ENCODE results near the gene PITPNB. TPM values are rescaled to one million over a fixed set of nuclear protein-coding genes. Genes with fewer than 3 reads are reported as not detected.

The PITPNB gene
- total RNA-seq, 2 experiments from 2014 or later = 73.3 to 78.4 TPM

- no peak overlapping the region for H3K27ac Mint-ChIP-seq
- H3K9me3 Mint-ChIP-seq = no peaks in the 10 kb centered on the region
- no peak overlapping the region for H3K4me3 Mint-ChIP-seq
- ATAC-seq (ENCODE audit: low read depth) = no peak
- peaks cover 16% of the 10 kb centered on the region for H3K36me3 Mint-ChIP-seq
- H3K27me3 Mint-ChIP-seq = no peaks in the 10 kb centered on the region
- POLR2A ChIA-PET = no interaction called here
- peaks cover 16% of the 10 kb centered on the region for H3K4me1 Mint-ChIP-seq
- no peak for DNase-seq
These were observed 50.2 kb downstream of the PITPNB start for GRCh38 chr22:27868732-27869282.

- H3K9me3 Mint-ChIP-seq = no peaks in the 10 kb centered on the region
- ATAC-seq (ENCODE audit: low read depth) (no peak), DNase-seq (no peak)
- POLR2A ChIA-PET = interaction anchor here (1.1 kb wide), 1 partner anchor 8 kb away, joined by 3 read pairs; no protein-coding TSS in a partner anchor
- no peaks in the 10 kb centered on the region for H3K27me3 Mint-ChIP-seq
- peak overlapping the region; percentile 42 for H3K27ac Mint-ChIP-seq
- peaks cover 17% of the 10 kb centered on the region for H3K4me1 Mint-ChIP-seq
- peaks cover 16% of the 10 kb centered on the region for H3K36me3 Mint-ChIP-seq
- no peak overlapping the region for H3K4me3 Mint-ChIP-seq
These were observed 50.9 kb downstream of the PITPNB start for GRCh38 chr22:27867953-27868731.

- no peak overlapping the region for H3K27ac Mint-ChIP-seq
- peaks cover 16% of the 10 kb centered on the region for H3K36me3 Mint-ChIP-seq
- H3K4me3 Mint-ChIP-seq = no peak overlapping the region
These were observed 51.7 kb downstream of the PITPNB start for GRCh38 chr22:27867085-27867952.

GRCh38 chr22:27866135-27867084, 52.6 kb downstream of the PITPNB start:
- H3K27me3 Mint-ChIP-seq = no peaks in the 10 kb centered on the region
- no peak for ATAC-seq (ENCODE audit: low read depth)
- H3K9me3 Mint-ChIP-seq = no peaks in the 10 kb centered on the region
- peaks cover 14% of the 10 kb centered on the region for H3K36me3 Mint-ChIP-seq
- H3K4me3 Mint-ChIP-seq = no peak overlapping the region
- no peak for DNase-seq
- no peak overlapping the region for H3K27ac Mint-ChIP-seq
- POLR2A ChIA-PET = no interaction called here
- peaks cover 19% of the 10 kb centered on the region for H3K4me1 Mint-ChIP-seq

More at GRCh38 chr22:27867085-27867952, 51.7 kb downstream of the PITPNB start:
- DNase-seq (no peak), ATAC-seq (ENCODE audit: low read depth) (no peak)
- Mint-ChIP-seq H3K27me3 (no peaks in the 10 kb centered on the region), H3K9me3 (no peaks in the 10 kb centered on the region), H3K4me1 (peaks cover 17% of the 10 kb centered on the region)
- POLR2A ChIA-PET = interaction anchor here (1.1 kb wide), 1 partner anchor 9 kb away, joined by 3 read pairs; no protein-coding TSS in a partner anchor

- peaks cover 19% of the 10 kb centered on the region for H3K4me1 Mint-ChIP-seq
- DNase-seq (no peak), ATAC-seq (ENCODE audit: low read depth) (no peak)
- H3K9me3 Mint-ChIP-seq = no peaks in the 10 kb centered on the region
- H3K27me3 Mint-ChIP-seq = no peaks in the 10 kb centered on the region
- H3K4me3 Mint-ChIP-seq = no peak overlapping the region
- H3K36me3 Mint-ChIP-seq = peaks cover 13% of the 10 kb centered on the region
- POLR2A ChIA-PET = no interaction called here
- no peak overlapping the region for H3K27ac Mint-ChIP-seq
These were observed 53.6 kb downstream of the PITPNB start for GRCh38 chr22:27865496-27865895.

GRCh38 chr22:27863556-27863955, 55.5 kb downstream of the PITPNB start:
- no peak overlapping the region for H3K27ac Mint-ChIP-seq
- POLR2A ChIA-PET = no interaction called here
- H3K4me3 Mint-ChIP-seq = no peak overlapping the region
- H3K27me3 Mint-ChIP-seq = no peaks in the 10 kb centered on the region
- peaks cover 17% of the 10 kb centered on the region for H3K36me3 Mint-ChIP-seq
- no peak for DNase-seq
- H3K9me3 Mint-ChIP-seq = no peaks in the 10 kb centered on the region
- ATAC-seq (ENCODE audit: low read depth) = no peak
- H3K4me1 Mint-ChIP-seq = peaks cover 18% of the 10 kb centered on the region

GRCh38 chr22:27863001-27863400, 56.1 kb downstream of the PITPNB start:
- Mint-ChIP-seq H3K9me3 (no peaks in the 10 kb centered on the region), H3K36me3 (peaks cover 19% of the 10 kb centered on the region), H3K4me3 (no peak overlapping the region), H3K4me1 (peaks cover 16% of the 10 kb centered on the region), H3K27ac (no peak overlapping the region), H3K27me3 (no peaks in the 10 kb centered on the region)
- ATAC-seq (ENCODE audit: low read depth) = no peak
- POLR2A ChIA-PET = no interaction called here
- no peak for DNase-seq

- POLR2A ChIA-PET = no interaction called here
- Mint-ChIP-seq H3K4me3 (no peak overlapping the region), H3K9me3 (no peaks in the 10 kb centered on the region), H3K27me3 (no peaks in the 10 kb centered on the region), H3K27ac (no peak overlapping the region), H3K4me1 (peaks cover 8% of the 10 kb centered on the region), H3K36me3 (peaks cover 22% of the 10 kb centered on the region)
- DNase-seq (no peak), ATAC-seq (ENCODE audit: low read depth) (no peak)
These were observed 59.7 kb downstream of the PITPNB start for GRCh38 chr22:27859336-27859735.

- Mint-ChIP-seq H3K27ac (no peak overlapping the region), H3K4me1 (peaks cover 7% of the 10 kb centered on the region), H3K9me3 (no peaks in the 10 kb centered on the region), H3K4me3 (no peak overlapping the region), H3K36me3 (peaks cover 23% of the 10 kb centered on the region), H3K27me3 (no peaks in the 10 kb centered on the region)
- DNase-seq (no peak), ATAC-seq (ENCODE audit: low read depth) (no peak)
- POLR2A ChIA-PET = no interaction called here
These were observed 60.4 kb downstream of the PITPNB start for GRCh38 chr22:27858626-27859025.

- H3K27ac Mint-ChIP-seq = no peak overlapping the region
- H3K9me3 Mint-ChIP-seq = no peaks in the 10 kb centered on the region
- ATAC-seq (ENCODE audit: low read depth) = no peak
These were observed 61.6 kb downstream of the PITPNB start for GRCh38 chr22:27857443-27857842.

GRCh38 chr22:27856386-27856785, 62.7 kb downstream of the PITPNB start:
- Mint-ChIP-seq H3K9me3 (no peaks in the 10 kb centered on the region), H3K27me3 (no peaks in the 10 kb centered on the region), H3K27ac (no peak overlapping the region), H3K36me3 (peaks cover 27% of the 10 kb centered on the region), H3K4me3 (no peak overlapping the region), H3K4me1 (peaks cover 3% of the 10 kb centered on the region)
- ATAC-seq (ENCODE audit: low read depth) (no peak), DNase-seq (no peak)
- POLR2A ChIA-PET = no interaction called here

More at GRCh38 chr22:27857443-27857842, 61.6 kb downstream of the PITPNB start:
- Mint-ChIP-seq H3K36me3 (peaks cover 25% of the 10 kb centered on the region), H3K4me1 (peaks cover 6% of the 10 kb centered on the region), H3K27me3 (no peaks in the 10 kb centered on the region), H3K4me3 (no peak overlapping the region)
- POLR2A ChIA-PET = no interaction called here
- no peak for DNase-seq

GRCh38 chr22:27853424-27853823, 65.6 kb downstream of the PITPNB start:
- no peaks in the 10 kb centered on the region for H3K27me3 Mint-ChIP-seq
- H3K4me3 Mint-ChIP-seq = no peak overlapping the region
- no peak for ATAC-seq (ENCODE audit: low read depth)
- DNase-seq = no peak
- H3K36me3 Mint-ChIP-seq = peaks cover 38% of the 10 kb centered on the region
- POLR2A ChIA-PET = no interaction called here
- no peak overlapping the region for H3K27ac Mint-ChIP-seq
- H3K9me3 Mint-ChIP-seq = no peaks in the 10 kb centered on the region
- peaks cover 11% of the 10 kb centered on the region for H3K4me1 Mint-ChIP-seq
